ENCODE data around the gene CACYBP.

DNA sequence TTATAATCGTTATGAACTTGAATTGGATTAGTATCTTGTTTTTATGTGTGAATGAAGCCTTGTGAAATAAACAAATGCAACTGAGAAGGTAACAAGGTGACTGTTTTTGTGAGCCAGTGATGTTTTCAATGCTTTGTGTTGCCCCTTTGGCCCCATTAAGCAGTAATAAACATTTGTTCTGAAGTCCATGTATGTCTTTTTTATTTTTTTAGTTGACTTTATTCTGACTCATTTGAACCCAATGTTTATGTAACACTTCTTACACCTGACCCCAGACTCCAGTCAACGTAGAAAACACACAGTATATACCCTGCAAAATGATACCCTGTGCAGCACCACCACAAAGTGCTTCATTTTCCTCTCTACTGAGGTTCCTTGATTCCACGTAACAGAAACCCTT lies 4.6 kb upstream of the CACYBP start:
- no peak for TF ChIP-seq POLR2AphosphoS5 (IDR thresholded peaks at IDR 0.05)
- TF ChIP-seq POLR2A (IDR thresholded peaks at IDR 0.05): no peak

All from gastroesophageal sphincter (tissue), 2 donors.